Adrenal gland (tissue), 12 donors: Measurements from ENCODE around the gene POLR3B. TPM values are rescaled to one million over a fixed set of nuclear protein-coding genes. Genes with fewer than 3 reads are reported as not detected.
A peak's percentile ranks its signal among the peaks of the same experiment; 100 is the strongest.

Experiments used
- DNase-seq, 7 donors: peaks; one replicate each; pipeline ENCODE4 v3.0.0-alpha.2; 2019 to 2020
- H3K27ac ChIP-seq, 5 donors: fragments of 200-600 bp; sonication (generic) in 4 of 5; 1 replicate in 3 of 5; 2 replicates in 2 of 5; pipeline versions ENCODE4 v1.5.1 to v1.8.0; 2016 to 2020; ENCODE audit warnings: mild to moderate bottlenecking in 1 of 5
- H3K27me3 ChIP-seq: fragments of 200-600 bp; 2 replicates; pipeline ENCODE4 v1.8.0; 2021
- H3K36me3 ChIP-seq, 2 donors: fragments of 200-600 bp; replicated peaks in 1 of 2; 1 replicate in 1 of 2; 2 replicates in 1 of 2; pipeline versions ENCODE4 v1.5.1 to v1.8.0; 2018 to 2022
- H3K4me1 ChIP-seq, 2 donors: fragments of 200-600 bp; replicated peaks in 1 of 2; 1 replicate in 1 of 2; 2 replicates in 1 of 2; pipeline versions ENCODE4 v1.5.1 to v1.8.0; 2018 to 2021
- H3K4me3 ChIP-seq, 4 donors: fragments of 200-600 bp; sonication (generic) in 3 of 4; one replicate each; pipeline ENCODE4 v1.5.1; 2016 to 2018
- H3K9me3 ChIP-seq, 3 donors: fragments of 200-600 bp; sonication (generic) in 1 of 3; replicated peaks in 1 of 3; 1 replicate in 2 of 3; 2 replicates in 1 of 3; pipeline versions ENCODE4 v1.5.1 to v1.8.0; 2016 to 2021
- POLR2A ChIP-seq, 2 donors: fragments of 450-650 bp; IDR thresholded peaks; one replicate each; pipeline ENCODE4 v1.6.1; 2017; ENCODE audit warnings: antibody characterized with exemption in 2 of 2, mild to moderate bottlenecking in 2 of 2, moderate library complexity in 1 of 2
- WGBS, 4 donors: extraction: QIAGEN DNeasy Blood & Tissue Kit in 2 of 4; methylation state at CpG; one replicate each; pipeline versions ENCODE4 v1.1.5 to v1.1.7; 2013 to 2017; 5-methylcytosine and 5-hydroxymethylcytosine counted together
- intact Hi-C, 2 donors: fragments of 100-400 bp; cut with DNase I; formaldehyde crosslinking; loops; one replicate each; pipeline versions ENCODE4 v1.14.1 to v1.15.0; 2022 to 2023
- polyA plus RNA-seq, 3 donors: library from polyadenylated mRNA; stranded (reverse); fragments of 200-250 nt in 2 of 3; fragments of 350-450 nt in 1 of 3; fragmentation: Illumina TruSeq in 1 of 3; extraction: RNeasy Lipid Tissue Mini Kit (QIAGEN cat#74804) in 1 of 3; gene quantifications; one replicate each; pipeline ENCODE4 v1.2.3, GENCODE V29; 2013 to 2014
- total RNA-seq, 9 donors: library from RNA; depleted of rRNA in 4 of 9; stranded (reverse); fragments of >200 nt in 4 of 9; fragments of 120-200 nt in 1 of 9; fragmentation: NEBNext Ultra II Directional in 1 of 9; extraction: Animal tissue kit (Norgen Biotek cat#: 25700) in 1 of 9; gene quantifications; one replicate each; pipeline versions ENCODE4 v1.1.0 to v1.2.4, GENCODE V29; 2013 to 2023
- TF ChIP-seq, protein P1 (sequence below), 6 experiments: fragments of 450-650 bp in 4 of 6; fragments of 200-600 bp in 2 of 6; sonication (generic) in 1 of 6; IDR thresholded peaks; 1 replicate in 5 of 6; 2 replicates in 1 of 6; pipeline versions ENCODE4 v1.5.1 to v1.8.0; 2016 to 2021; ENCODE audit warnings: antibody characterized with exemption in 6 of 6, mild to moderate bottlenecking in 2 of 6, moderate library complexity in 1 of 6
- donor health status: healthy with polysubstance abuse.
- donor health status: Bipolar disorder and iron deficiency.
- donor health status: DM: yes; HTN: yes; CAD: no.
- donor health status: DM: no; HTN: no; CAD: no.
- donor health status: DM: no; HTN: no; CAD: no.
- donor health status: DM: yes; HTN: yes; CAD: no.

Gene POLR3B
- total and polyA plus RNA-seq, 12 donors = 2.6 to 33.8 (median 13.7) TPM

DNA sequence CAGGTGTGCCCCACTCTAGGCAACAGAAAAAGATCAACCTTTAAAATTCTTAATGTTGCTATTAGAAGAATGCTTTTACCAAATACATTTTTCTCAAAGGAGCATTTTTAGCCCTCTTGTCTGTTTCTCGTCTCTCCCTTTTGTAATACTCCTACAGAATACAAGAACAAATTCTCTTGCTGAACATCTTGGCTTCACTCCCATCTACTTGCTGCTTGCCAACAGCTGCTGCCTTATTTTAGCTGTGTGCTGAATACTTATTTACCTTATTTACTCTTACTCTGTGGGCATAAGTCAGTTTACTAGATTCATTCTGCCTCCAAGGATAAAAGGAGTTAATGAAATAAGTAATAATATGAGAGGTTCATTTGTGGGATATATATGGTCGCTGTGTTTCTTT lies 70.8 kb downstream of the POLR3B start:
- peak in 6 of 7 donors; percentile 21 to 61 (median 38) for DNase-seq
- TF ChIP-seq, protein P1, sequence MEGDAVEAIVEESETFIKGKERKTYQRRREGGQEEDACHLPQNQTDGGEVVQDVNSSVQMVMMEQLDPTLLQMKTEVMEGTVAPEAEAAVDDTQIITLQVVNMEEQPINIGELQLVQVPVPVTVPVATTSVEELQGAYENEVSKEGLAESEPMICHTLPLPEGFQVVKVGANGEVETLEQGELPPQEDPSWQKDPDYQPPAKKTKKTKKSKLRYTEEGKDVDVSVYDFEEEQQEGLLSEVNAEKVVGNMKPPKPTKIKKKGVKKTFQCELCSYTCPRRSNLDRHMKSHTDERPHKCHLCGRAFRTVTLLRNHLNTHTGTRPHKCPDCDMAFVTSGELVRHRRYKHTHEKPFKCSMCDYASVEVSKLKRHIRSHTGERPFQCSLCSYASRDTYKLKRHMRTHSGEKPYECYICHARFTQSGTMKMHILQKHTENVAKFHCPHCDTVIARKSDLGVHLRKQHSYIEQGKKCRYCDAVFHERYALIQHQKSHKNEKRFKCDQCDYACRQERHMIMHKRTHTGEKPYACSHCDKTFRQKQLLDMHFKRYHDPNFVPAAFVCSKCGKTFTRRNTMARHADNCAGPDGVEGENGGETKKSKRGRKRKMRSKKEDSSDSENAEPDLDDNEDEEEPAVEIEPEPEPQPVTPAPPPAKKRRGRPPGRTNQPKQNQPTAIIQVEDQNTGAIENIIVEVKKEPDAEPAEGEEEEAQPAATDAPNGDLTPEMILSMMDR (IDR thresholded peaks at IDR 0.05) = no peak
- TF ChIP-seq POLR2A (IDR thresholded peaks at IDR 0.05) = no peak

DNA sequence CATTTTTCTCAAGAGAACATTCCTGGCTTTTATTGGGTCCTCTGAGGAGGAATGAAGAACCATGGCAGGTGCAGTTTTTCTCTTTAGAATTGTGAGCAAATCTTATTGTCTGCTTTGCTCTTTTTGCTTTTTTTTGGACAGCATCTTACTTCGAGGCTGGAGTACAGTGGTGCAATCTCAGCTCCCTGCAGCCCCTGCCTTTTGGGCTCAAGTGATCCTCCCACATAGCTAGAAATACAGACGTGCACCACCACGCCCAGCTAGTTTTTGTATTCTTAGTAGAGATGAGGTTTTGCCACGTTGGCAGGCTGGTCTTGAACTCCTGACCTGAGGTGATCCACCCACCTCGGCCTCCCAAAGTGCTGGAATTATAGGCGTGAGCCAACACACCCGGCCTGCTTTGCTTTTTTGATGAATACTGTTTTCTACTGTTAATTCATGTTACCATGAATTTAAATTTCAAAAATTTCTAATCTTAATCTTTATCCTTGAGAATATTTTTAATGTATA lies 71.5 kb downstream of the POLR3B start:
- intact Hi-C loops = no loop called here
- H3K4me1 ChIP-seq = peaks cover 7 to 10% of the 10 kb centered on the region in 2 donors
- WGBS, 4 donors = 79 to 85% (median 81%) methylated on average over 7 of the region's 7 CpGs
- no peaks in the 10 kb centered on the region for H3K27me3 ChIP-seq
- H3K4me3 ChIP-seq = no peak overlapping the region
- DNase-seq = no peak
- no peak for TF ChIP-seq POLR2A (IDR thresholded peaks at IDR 0.05)
- TF ChIP-seq, protein P1 (IDR thresholded peaks at IDR 0.05) = no peak
- H3K27ac ChIP-seq = no peak overlapping the region
- H3K9me3 ChIP-seq = no peaks in the 10 kb centered on the region
- no peaks in the 10 kb centered on the region for H3K36me3 ChIP-seq

More for the DNA sequence above, 70.8 kb downstream of the POLR3B start:
- Histone ChIP-seq H3K27me3 (no peaks in the 10 kb centered on the region), H3K9me3 (no peaks in the 10 kb centered on the region), H3K4me1 (peaks cover 7 to 10% of the 10 kb centered on the region in 2 donors), H3K27ac (peak overlapping the region in 2 of 5 donors; percentile 11 to 13), H3K36me3 (no peaks in the 10 kb centered on the region), H3K4me3 (no peak overlapping the region)
- intact Hi-C loops = no loop called here
- 40 to 64% (median 47%) methylated on average over 2 of the region's 2 CpGs for WGBS, 4 donors

DNA sequence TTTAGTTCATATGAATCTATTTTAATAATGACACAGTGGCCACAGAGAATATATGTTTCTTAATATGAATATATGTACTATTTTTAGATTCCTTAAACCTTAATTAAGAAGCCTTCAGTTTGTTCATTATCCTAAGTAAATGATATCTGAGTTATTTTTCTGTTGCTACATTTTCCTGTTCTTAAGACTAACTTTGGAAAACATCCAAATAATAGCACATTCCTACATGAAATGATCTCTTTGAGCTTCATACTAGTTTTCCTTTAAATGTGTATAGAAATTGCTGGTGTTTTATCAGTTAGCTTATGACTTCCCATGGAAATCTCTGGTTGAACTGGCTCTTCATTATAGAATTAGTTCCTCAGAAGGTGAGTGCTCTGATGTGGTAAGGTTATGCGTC lies 72.1 kb downstream of the POLR3B start:
- H3K27ac ChIP-seq = no peak overlapping the region
- intact Hi-C loops = no loop called here
- no peaks in the 10 kb centered on the region for H3K27me3 ChIP-seq
- TF ChIP-seq, protein P1 (IDR thresholded peaks at IDR 0.05) = no peak
- TF ChIP-seq POLR2A (IDR thresholded peaks at IDR 0.05) = no peak
- H3K4me1 ChIP-seq = peaks cover 7 to 10% of the 10 kb centered on the region in 2 donors
- WGBS, 4 donors = 100% methylated on average over 1 of the region's 1 CpG
- H3K36me3 ChIP-seq = no peaks in the 10 kb centered on the region
- no peaks in the 10 kb centered on the region for H3K9me3 ChIP-seq
- DNase-seq = no peak
- H3K4me3 ChIP-seq = no peak overlapping the region

DNA sequence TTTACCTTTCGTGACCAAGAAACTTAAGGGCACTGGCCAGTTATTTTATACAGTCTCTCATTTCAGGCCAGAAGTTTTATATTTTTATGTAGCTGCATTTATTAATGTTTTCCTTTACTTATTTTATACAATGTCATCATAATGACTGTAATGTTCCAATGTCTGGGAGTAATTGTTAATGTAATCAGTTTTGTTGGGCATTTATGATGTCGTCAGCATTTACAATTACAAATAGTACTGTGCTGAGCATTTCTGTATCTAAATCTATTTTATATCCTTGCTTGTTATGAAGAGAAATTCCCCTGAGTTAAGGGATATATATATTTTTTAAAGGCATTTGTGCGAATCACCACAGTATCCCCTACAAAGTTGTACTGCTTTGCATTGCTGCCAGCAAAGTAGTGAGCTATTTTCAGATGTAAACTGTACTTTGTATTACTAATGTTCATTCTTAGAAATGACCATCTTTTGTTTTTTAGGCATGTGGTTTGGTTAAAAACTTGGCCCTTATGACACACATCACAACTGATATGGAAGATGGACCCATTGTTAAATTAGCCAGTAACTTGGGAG lies 74.4 kb downstream of the POLR3B start:
- intact Hi-C loops = no loop called here

More for the DNA sequence above, 74.4 kb downstream of the POLR3B start:
- Histone ChIP-seq H3K4me3 (no peak overlapping the region), H3K9me3 (no peaks in the 10 kb centered on the region), H3K27me3 (no peaks in the 10 kb centered on the region), H3K27ac (no peak overlapping the region), H3K4me1 (peaks cover 7 to 10% of the 10 kb centered on the region in 2 donors), H3K36me3 (peaks cover 0 to 2% of the 10 kb centered on the region in 2 donors)
- 94 to 97% (median 96%) methylated on average over 3 of the region's 3 CpGs for WGBS, 4 donors
- no peak for TF ChIP-seq POLR2A (IDR thresholded peaks at IDR 0.05)
- TF ChIP-seq, protein P1 (IDR thresholded peaks at IDR 0.05) = no peak
- no peak for DNase-seq
